Fibroblast of lung (primary cell): ENCODE measurements around the gene MS4A10.

Source experiments
- EZH2 ChIP-seq: IDR thresholded peaks from 2 replicates; pipeline ENCODE4 v1.5.1; 2012; ENCODE audit warnings: low read length, control low read depth, mild to moderate bottlenecking; ENCODE audit errors: missing control alignments
- TF ChIP-seq, protein P1 (sequence below), 2 donors: IDR thresholded peaks in 1 of 2; conservative IDR thresholded peaks in 1 of 2; 1 replicate in 1 of 2; 2 replicates in 1 of 2; pipeline ENCODE4 v1.5.1; 2011 to 2012; ENCODE audit warnings: low read length in 2 of 2, control low read depth in 1 of 2, inconsistent platforms in 1 of 2, low read depth in 1 of 2, mild to moderate bottlenecking in 1 of 2

DNA sequence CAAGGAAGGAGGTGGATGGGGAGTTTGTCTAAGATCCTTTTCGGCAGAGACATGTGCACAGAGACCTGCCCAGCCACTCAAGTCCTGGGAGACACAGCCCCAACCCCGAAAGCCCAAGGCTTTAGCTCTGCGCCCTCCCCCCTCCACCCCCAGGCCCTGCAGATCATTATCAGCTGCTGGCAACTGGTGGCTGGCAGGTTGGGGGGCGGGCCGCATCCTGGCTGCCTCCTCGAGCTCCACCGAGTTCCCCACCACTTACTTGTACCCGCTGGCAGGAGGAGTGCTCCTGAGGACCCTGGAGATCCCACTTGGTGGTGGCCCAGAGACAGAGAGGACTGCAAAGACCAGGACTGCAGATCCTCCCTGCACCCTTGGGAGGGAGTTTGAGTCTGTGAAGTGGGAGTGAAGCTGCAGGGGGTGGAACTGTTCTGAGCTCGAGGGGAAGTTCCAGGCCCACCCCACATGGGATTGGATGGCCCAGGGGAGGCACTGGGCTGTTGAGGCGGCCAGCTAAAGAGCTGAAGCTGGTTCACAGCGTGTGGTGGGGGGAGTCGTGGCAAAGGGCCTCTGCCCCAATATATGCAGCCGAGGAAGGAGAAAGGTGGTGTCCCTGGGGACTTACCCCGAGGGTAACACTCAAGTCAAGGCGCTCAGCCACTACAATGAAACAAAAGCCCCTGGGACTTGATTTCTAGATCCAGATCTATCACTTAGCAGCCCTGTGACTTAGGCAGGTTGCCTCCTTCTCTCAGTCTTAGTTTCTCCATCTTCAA is 36.9 kb downstream of the MS4A10 start:
- TF ChIP-seq, protein P1, sequence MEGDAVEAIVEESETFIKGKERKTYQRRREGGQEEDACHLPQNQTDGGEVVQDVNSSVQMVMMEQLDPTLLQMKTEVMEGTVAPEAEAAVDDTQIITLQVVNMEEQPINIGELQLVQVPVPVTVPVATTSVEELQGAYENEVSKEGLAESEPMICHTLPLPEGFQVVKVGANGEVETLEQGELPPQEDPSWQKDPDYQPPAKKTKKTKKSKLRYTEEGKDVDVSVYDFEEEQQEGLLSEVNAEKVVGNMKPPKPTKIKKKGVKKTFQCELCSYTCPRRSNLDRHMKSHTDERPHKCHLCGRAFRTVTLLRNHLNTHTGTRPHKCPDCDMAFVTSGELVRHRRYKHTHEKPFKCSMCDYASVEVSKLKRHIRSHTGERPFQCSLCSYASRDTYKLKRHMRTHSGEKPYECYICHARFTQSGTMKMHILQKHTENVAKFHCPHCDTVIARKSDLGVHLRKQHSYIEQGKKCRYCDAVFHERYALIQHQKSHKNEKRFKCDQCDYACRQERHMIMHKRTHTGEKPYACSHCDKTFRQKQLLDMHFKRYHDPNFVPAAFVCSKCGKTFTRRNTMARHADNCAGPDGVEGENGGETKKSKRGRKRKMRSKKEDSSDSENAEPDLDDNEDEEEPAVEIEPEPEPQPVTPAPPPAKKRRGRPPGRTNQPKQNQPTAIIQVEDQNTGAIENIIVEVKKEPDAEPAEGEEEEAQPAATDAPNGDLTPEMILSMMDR (conservative IDR thresholded peaks at IDR 0.05 in 1 of 2, IDR thresholded peaks at IDR 0.05 in 1 of 2; ENCODE audit: low read depth in 1 of 2, low read length in 2 of 2): no peak
- TF ChIP-seq EZH2: no peak
